ACHN (cell line): Measurements from ENCODE around the gene RC3H1.
"Not testable (repeated sequence)": the region's sequence is repeated elsewhere in the genome, so short reads cannot be mapped to it uniquely, and the experiment has no call there.

Experiments
- DNase-seq: peaks from one replicate; pipeline ENCODE4 v3.0.0-alpha.2; 2015
- in situ Hi-C: cut with HindIII; loops from 2 replicates; pipeline ENCODE4 v1.10.0; 2017; ENCODE audit warnings: low sequenced_read_pairs, low pct_ligation_motif_present, low pct_unique_long_range_greater_than_20kb

RC3H1 gene

DNA sequence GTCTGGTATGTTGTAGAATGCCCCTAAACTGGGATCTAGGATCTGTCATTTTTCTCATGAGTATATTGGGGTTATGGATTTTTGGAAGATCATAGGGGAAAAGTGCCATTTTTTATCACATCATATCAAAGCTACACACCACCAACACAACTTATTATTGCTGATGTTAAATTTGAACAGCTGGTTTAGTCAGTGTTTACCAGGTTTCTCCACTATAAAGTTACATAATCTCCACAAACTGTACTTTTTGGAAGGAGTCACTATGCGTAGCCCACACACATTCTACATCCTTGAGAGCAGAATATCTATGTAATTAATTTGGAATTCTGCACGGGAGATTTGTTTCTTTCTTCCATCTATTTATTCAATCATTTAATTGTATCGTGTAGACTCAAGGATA lies 35.2 kb downstream of the RC3H1 start:
- in situ Hi-C loops, result no loop called here
- no peak for DNase-seq

DNA sequence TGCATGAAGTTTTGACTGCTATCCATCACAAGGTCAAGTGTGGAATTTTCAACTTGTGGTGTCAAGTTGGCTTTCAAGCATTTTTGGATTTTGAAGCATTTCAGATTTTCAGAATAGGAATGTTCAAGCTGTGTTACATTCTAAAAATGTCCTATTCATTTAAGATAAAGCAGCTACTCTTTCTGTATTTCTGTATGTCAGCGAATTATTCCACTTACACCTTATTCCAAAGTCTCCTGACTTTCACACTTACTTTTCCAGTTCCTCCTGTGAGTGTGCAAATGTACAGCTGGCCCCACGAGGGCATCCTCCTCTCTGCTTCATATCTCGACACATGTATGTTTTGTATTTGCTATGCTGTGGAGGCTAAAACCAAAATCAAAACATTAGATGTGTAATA lies 51.9 kb downstream of the RC3H1 start:
- DNase-seq, result no peak
- in situ Hi-C loops, result no loop called here

DNA sequence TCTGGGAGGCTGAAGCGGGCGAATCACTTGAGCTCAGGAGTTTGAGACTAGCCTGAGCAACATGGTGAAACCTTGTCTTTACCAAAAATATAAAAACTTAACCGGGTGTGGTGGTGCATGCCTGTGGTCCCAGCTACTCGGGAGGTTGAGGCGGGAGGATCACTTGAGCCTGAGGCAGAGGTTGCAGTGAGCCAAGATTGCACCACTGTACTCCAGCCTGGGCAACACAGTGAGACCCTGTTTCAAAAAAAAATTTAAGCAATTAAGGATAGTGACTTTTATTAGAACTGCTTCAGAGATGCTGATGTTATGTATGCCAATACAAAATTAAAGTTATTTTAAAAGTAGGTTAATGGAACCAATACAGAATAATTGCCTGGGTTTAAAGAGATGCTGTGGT lies 56.3 kb downstream of the RC3H1 start:
- in situ Hi-C loops, DNase-seq: not testable (repeated sequence)

DNA sequence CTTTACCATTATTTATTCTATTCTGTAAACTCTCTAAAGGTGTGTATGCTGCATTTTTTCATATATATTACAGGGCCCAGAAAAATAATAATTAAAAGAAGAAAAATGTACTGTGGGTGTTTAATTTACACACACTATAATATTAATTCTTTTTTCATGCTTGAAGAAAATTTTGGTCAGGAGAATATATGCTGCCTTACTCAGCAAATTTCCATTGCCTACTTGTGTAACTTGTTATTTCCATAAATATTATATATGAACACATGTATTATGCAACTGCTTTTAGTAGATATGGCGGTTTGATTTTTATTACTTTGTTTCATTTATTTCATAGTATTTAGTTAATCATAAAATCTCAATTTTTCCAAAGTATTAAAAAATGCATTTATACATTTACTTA lies 58.7 kb downstream of the RC3H1 start:
- in situ Hi-C loops, result no loop called here
- DNase-seq, result no peak

DNA sequence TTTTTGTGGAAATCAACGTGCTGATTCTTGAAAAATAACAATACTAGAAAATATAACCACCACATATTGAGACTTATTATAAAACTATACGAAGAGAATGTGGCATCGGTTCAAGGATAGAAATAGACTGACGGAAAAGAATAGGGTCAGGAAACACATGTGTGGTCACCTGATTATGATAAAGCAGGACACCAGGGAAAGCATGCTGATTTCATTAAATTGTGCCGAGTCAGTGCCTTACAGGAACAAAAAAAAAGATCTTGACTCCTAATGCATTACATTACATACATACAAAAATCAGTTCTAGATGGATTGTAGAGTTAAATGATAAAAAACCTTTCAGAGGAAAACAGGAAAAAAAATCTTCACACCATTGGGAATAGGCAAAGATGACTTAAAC lies 61.5 kb downstream of the RC3H1 start:
- in situ Hi-C loops, result no loop called here

DNA sequence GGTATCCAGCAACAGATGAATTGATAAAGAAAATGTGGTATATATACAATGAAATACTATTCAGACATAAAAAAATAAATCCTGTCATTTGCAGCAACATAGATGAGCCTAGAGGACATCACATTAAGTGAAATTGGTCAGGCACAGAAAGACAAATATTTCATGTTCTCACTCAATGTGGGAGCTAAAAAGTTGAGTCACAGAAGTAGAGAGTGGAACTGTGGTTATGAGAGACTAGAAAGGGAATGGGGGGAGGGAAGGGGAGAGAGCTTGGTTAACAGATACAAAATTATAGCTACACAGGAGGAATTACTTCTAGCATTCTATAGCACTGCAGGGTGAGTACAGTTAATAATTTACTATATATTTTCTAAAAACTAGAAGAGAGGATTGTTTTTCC lies 68.0 kb downstream of the RC3H1 start:
- in situ Hi-C loops, result no loop called here
- DNase-seq, result peak; percentile 3

More for the DNA sequence above, 61.5 kb downstream of the RC3H1 start:
- no peak for DNase-seq

DNA sequence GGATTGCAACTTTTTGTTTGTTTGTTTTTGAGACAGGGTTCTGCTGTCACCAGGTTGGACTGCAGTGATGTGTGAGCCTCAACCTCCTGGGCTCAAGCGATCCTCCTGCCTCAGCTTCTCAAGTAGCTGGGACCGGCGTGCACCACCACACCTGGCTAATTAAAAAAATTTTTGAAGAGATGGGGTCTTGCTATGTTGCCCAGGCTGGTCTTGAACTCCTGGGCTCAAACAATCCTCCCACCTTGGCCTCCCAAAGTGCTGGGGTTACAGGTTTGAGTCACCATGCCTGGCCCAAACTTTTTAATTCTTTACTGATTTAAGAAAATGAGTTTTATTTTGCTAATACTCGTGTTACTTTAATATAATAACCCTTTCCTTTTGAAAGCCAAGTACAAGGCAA lies 73.6 kb downstream of the RC3H1 start:
- in situ Hi-C loops, result no loop called here

DNA sequence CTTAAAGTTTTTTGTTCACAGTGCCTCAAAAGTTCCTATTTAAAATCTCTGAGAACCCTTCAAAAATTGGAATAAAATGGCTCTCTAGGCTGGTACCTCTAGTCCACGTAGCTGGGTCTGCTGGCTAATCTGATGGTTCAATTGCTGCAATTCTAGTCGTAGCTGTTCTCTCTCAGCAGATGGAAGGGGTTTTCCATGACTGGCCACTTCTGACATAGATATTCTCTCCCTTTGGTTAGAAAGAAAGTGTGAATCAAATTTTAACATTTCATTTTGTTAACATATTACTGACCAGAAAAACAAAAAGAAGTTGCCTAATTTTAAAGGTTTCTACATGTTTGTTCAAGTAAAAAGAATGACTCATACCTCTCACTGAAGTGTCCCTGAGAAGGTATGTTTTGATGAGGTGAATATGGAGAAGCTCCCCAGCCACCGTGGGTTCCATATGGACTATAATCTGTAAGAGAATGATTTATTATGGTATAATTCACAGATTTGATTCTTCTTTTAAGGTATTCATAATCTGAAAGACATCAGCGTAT lies 75.7 kb downstream of the RC3H1 start:
- no peak for DNase-seq
- in situ Hi-C loops, result no loop called here

More for the DNA sequence above, 73.6 kb downstream of the RC3H1 start:
- no peak for DNase-seq

DNA sequence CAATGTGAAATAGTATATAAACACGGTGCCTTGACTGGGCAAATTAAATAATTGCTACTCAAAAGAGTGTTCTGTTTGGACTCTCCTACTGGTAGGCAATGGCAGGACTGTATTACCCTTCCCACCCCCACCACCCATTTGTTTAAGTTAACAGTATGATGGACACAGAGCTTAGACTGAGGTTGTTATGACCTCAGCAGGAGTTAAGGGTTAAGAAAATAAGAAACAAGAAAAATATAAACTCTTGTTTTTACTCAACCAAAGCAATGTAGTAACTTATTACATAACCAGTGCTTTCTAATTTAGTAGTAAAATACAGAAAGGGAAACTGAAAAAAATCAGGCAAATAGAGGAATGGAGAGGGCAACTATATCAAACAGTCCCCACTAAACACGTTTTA lies 85.1 kb downstream of the RC3H1 start:
- in situ Hi-C loops, result no loop called here
- DNase-seq, result no peak

DNA sequence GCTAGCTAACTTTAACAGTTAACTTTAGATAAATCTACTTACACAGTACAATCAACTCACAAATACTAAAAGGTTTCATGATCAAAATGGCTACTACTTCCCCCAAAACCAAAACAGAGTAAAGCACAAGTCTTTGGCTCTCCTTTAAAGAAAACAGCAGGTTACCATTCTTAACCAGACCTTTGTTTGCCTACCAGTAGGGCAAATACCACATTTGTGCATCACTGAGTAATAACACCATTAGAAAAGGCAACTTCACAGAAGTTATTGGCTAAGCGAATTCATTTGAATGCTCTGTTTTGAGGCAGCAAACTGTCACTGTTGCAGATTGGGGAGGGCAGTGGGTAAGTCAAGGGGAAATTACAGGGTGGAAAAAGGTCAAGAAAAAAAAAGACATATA lies 87.7 kb downstream of the RC3H1 start:
- no peak for DNase-seq
- in situ Hi-C loops, result no loop called here

DNA sequence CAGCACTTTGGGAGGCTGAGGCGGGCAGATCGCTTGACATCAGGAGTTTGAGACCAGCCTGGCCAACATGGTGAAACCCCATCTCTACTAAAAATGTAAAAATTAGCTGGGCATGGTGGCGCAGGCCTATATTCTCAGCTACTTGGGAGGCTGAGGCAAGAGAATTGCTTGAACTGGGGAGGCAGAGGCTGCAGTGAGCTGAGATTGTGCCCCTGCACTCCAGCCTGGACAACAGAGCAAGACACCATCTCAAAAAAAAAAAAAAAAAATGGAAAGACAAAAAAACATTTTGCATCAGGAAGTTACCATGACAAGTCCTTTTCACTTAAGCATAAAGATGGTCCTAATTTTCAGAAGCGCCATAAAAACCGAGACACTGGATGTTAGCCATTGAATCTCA lies 91.6 kb downstream of the RC3H1 start:
- in situ Hi-C loops, DNase-seq: not testable (repeated sequence)

DNA sequence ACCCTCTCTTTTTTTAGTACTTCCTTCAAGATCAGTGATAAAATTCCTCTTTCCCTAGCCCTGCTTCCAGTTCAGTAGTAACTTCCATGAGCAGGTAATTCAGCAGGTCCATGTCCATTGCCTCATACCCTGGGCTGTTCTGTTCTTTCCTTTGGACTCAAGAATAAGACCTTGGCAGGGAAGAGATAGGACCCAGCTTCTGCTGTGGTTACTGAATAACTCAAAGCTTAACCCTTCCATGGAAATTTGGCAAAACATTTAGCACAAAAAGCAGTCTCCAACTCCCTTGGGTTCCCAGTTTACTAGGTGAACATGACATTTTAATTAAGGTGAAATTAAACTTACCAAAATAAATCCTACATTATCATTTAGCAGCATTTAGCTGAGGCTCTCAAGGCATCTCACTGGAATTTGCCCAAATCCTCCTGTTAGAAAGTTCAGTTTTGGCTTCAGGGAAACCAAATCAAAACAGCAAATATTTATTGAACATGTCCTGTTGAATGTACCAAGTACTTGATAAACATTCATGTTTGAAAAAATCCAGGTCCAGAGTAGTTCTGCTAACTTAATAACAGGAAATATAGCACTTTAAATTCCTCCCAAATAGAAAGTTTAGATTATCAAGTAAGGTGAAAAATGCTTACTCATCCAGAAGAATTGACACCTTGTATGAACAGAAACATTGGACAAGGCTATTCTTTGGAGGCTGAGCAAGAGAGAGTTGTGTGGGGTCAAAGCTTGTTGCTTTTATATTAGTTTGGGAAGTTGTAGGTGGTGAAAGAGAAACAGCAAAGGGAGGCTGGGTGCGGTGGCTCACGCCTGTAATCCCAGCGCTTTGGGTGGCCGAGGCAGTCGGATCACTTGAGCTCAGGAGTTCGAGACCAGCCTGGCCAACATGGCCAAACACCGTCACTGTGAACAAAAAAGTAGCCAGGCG lies 96.6 kb downstream of the RC3H1 start:
- in situ Hi-C loops, result no loop called here
- no peak for DNase-seq

DNA sequence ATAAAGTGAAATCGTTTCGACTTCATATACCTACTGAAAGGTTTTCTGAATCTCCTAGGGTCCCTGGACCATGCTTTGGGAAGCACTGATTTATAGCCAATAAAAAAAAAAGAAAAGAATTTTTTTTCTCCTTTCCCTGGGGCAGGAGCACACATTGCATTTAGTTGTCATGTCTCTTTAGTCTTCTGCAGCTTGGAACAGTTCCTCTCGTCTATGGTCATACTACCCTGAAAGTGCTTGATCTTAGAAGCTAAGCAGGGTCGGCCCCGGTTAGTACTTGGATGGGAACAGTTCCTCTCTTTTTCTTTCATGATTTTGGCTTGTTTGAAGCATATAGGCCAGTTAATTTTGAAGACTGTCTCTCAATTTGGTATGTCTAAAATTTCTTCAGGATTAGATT lies 101.3 kb downstream of the RC3H1 start:
- in situ Hi-C loops, result no loop called here
- no peak for DNase-seq

DNA sequence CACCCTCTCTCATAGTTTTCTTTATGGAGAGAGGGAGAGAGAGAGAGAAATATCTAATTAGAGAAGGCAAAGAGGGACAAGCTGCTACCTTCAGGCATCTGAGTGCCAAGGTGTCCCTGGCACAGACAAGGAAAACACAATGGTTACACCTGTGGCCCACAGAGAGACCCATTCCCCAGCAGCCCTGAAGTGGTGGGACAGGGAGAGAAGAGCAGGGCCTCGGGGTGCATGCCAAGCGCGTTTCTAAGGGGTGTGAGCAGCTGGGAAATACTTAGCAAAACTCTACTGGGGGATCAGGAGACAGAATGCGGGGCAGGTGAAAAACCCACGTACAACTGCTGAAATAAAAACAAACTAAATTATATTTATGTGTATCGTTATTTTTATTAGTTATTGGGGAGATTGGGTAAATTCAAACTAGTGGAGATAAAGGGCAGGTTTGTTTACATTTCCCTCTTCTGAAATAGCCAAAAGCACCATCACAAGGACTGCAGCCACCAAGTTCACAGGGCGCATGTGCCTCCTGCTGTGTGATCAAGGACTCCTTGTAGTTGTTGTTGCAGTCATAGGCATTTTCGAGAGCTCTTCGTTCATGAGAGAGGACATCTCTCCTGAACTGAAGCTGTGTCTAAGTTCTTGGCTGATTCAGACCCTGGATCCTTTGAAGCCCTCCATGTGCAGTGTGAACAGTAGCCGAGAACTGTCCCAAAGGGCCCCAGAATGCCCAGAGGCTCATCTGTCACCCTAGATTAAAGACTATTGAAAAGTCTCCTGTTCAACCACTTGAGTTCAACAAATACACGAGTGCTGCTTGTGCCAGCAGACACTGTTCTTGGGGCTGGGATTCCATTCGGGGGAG lies 104.3 kb downstream of the RC3H1 start:
- in situ Hi-C loops, result no loop called here
- DNase-seq, result no peak

DNA sequence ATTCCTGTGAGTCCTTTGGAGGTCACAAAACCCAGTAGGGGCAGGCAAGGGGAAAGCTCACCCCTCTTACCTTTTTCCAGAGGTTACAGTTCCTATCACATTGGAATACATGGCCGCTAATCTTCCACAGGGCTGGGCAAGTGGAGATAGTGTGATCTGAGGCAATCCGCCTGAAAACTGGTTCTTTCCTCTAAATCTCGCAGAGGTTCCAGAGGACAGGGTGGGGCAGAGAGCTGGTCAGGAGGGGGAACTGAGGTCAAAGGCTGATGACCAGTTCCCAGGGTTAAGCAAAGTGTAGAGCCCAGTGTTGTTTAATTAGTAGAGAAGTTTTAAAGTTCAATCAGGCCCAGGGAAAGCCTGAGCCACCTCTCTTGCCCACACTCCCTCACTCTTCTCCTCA lies 105.0 kb downstream of the RC3H1 start, which contains the start of gene SERPINC1:
SERPINC1 (minus strand) TSS at position 179 of the 400 bp plus-strand sequence; CDS start at position 111, 68 bp downstream.
- DNase-seq, result no peak
- in situ Hi-C loops, result no loop called here

DNA sequence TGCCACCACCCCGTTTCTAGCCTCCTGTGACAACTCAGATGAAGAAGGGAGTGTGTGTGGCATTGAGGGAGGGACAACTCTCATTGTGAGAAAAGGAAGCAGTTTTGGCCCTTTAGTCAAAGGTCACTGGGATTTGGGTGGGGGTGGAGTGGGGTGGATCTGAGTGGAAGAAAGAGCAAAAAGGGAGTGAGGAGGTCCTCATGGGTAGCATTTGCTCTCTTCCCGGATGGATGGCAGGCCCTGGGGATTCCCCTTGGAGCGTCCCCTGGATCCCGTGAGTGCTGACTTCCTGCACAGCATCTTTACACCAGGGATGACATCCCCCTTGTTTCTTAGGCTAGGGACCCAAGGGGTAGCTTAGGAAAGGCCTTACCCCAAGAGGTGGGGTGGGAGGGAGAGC lies 105.5 kb downstream of the RC3H1 start:
- in situ Hi-C loops, result no loop called here
- DNase-seq, result no peak

DNA sequence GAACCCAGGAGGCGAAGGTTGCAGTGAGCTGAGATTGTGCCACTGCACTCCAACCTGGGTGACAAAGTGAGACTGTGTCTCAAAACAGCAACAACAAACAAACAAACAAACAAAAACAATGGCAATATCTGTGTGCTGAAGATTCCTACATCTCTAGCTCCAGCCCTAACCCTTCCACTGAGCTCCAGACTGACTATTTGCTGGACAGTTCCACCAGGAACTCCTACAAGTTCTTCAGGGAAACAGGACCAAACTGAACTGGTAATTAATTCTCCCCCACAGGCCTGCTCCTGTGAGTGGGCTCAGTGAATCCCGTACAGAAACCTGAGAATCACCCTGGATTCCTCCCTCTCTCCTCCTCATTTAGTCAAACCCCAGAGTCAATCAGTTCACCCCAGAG lies 106.6 kb downstream of the RC3H1 start:
- in situ Hi-C loops, result no loop called here
- no peak for DNase-seq

DNA sequence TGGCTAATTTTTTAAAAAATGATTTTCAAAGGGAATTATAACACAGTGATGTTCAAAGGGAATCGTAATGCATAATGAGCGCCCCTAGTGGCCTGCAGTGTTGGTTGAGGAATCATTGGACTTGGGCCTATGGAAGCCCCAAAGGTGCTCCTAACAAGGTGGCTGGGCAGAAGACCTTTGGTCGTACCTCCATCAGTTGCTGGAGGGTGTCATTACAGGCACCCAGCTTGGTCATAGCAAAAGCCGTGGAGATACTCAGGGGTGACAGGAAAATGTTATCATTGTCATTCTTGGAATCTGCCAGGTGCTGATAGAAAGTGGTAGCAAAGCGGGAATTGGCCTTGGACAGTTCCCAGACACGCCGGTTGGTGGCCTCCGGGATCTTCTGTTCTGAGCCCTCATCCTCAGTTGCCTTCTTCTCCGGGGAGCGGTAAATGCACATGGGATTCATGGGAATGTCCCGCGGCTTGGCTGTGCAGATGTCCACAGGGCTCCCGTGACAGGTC lies 107.7 kb downstream of the RC3H1 start:
- in situ Hi-C loops, result no loop called here
- DNase-seq, result peak; percentile 52

DNA sequence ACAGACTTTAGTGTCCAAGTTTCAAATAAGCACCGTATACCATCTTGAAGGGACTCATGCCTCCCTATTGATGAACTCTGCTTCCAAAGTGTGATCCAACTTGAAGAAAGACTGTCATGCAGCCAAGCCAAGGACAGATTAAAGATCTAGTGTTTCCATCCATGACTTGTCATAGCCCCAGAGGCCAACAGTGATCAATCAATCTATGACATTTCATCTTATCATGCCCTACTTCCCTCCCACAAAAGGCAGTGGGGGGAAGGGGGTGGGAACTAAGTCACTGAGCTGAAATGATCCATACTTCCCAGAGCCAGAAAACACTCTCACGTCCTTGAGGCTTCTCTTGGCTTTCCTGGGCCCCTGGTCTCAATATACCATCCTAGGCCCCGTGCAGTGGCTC lies 109.0 kb downstream of the RC3H1 start:
- in situ Hi-C loops, result no loop called here
- no peak for DNase-seq
